ENCODE results near the gene MAGI2.

DNA sequence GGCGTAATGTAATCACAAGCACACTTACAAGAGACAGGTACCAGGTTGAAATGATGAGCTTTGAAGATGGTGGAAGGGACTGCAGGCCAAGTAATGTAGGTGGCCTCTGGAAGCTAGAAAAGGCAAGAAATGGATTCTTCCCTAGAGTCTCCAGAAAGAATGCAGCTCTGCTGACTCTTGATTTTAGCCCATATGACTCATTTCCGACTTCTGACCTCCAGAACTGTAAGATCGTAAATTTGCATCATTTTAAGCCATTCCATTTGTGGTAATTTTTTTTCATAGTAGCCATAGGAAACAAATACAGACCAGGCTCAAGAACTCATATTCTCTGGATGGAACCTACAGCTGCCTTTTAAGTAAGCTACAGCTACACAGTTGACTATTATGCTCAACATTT, 315.5 kb downstream of the MAGI2 start:
- TF ChIP-seq, protein P1, sequence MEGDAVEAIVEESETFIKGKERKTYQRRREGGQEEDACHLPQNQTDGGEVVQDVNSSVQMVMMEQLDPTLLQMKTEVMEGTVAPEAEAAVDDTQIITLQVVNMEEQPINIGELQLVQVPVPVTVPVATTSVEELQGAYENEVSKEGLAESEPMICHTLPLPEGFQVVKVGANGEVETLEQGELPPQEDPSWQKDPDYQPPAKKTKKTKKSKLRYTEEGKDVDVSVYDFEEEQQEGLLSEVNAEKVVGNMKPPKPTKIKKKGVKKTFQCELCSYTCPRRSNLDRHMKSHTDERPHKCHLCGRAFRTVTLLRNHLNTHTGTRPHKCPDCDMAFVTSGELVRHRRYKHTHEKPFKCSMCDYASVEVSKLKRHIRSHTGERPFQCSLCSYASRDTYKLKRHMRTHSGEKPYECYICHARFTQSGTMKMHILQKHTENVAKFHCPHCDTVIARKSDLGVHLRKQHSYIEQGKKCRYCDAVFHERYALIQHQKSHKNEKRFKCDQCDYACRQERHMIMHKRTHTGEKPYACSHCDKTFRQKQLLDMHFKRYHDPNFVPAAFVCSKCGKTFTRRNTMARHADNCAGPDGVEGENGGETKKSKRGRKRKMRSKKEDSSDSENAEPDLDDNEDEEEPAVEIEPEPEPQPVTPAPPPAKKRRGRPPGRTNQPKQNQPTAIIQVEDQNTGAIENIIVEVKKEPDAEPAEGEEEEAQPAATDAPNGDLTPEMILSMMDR (conservative IDR thresholded peaks at IDR 0.05; ENCODE audit: low read depth in 2 of 2) = no peak
- no peak for TF ChIP-seq EZH2 (IDR thresholded peaks at IDR 0.05; ENCODE audit: low read depth, unreplicated experiment)
- no peak for TF ChIP-seq POLR2AphosphoS5 (IDR thresholded peaks at IDR 0.05; ENCODE audit: low read depth)
- no peak for TF ChIP-seq ZNF114 (CRISPR knock-in tag; IDR thresholded peaks at IDR 0.05)
